Breast epithelium (tissue), 3 donors: ENCODE results near the gene PLEKHG7.

ENCODE experiments used
- CTCF ChIP-seq, 3 donors: fragments of 450-650 bp; IDR thresholded peaks; one replicate each; pipeline ENCODE4 v1.5.1; 2016 to 2017; ENCODE audit warnings: antibody characterized with exemption in 3 of 3, mild to moderate bottlenecking in 3 of 3, moderate library complexity in 3 of 3
- POLR2A ChIP-seq: fragments of 450-650 bp; IDR thresholded peaks from one replicate; pipeline ENCODE4 v1.6.1; 2016; ENCODE audit warnings: antibody characterized with exemption, mild to moderate bottlenecking, moderate library complexity

DNA sequence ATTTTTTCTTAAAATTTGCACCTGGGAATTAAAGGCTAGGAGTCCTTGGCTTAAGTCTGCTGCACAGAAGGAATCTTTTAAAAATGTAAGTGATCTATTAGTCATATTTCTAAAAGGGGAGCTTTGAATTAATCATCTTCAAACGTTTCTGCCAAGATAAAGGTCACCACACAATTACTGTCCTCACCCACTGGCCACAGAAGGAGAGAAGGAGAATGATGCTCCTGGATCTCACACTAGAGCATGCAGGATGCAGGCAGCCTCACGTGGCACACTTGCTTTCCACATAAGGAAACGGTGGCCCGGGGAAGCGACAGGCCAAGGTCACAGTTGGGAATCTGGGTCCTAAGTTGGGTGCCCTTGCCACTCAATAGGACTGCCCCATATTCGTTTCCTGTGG lies 16.9 kb downstream of the PLEKHG7 start:
- TF ChIP-seq CTCF (IDR thresholded peaks at IDR 0.05) (no peak), POLR2A (no peak)
